ENCODE measurements around the gene PPRC1.

PPRC1 gene

GRCh38 chr10:102132563-102133372, at the start of gene PPRC1:
Gene PPRC1, plus strand, starts transcription at chr10:102133040. Its CDS starts 29 bp downstream, at chr10:102133069.
- peak; percentile 97 for DNase-seq (ENCODE audit: low spot score)
- TF ChIP-seq, protein P1, sequence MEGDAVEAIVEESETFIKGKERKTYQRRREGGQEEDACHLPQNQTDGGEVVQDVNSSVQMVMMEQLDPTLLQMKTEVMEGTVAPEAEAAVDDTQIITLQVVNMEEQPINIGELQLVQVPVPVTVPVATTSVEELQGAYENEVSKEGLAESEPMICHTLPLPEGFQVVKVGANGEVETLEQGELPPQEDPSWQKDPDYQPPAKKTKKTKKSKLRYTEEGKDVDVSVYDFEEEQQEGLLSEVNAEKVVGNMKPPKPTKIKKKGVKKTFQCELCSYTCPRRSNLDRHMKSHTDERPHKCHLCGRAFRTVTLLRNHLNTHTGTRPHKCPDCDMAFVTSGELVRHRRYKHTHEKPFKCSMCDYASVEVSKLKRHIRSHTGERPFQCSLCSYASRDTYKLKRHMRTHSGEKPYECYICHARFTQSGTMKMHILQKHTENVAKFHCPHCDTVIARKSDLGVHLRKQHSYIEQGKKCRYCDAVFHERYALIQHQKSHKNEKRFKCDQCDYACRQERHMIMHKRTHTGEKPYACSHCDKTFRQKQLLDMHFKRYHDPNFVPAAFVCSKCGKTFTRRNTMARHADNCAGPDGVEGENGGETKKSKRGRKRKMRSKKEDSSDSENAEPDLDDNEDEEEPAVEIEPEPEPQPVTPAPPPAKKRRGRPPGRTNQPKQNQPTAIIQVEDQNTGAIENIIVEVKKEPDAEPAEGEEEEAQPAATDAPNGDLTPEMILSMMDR (IDR thresholded peaks at IDR 0.05; ENCODE audit: extremely low read depth, missing control alignments) = peak; percentile 86

DNA sequence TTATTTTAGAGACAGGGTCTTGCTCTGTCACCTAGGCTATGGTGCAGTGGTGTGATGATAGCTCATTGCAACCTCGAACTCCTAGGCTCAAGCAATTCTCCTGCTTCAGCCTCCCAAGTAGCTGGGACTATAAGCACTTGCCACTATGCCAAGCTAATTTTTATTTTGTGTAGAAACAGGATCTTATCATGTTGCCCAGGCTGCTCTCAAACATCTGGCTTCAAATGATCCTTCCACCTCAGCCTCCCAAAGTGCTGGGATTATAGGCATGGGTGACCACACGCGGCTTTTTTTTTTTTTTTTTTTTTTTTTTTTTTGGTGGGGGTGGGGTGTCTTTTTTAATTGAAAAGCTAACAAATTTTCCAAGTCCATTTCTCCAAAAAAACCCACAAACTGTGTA, 49.3 kb upstream of the PPRC1 start:
- DNase-seq (ENCODE audit: low spot score) = no peak
- TF ChIP-seq, protein P1 (IDR thresholded peaks at IDR 0.05; ENCODE audit: extremely low read depth, missing control alignments) = no peak

DNA sequence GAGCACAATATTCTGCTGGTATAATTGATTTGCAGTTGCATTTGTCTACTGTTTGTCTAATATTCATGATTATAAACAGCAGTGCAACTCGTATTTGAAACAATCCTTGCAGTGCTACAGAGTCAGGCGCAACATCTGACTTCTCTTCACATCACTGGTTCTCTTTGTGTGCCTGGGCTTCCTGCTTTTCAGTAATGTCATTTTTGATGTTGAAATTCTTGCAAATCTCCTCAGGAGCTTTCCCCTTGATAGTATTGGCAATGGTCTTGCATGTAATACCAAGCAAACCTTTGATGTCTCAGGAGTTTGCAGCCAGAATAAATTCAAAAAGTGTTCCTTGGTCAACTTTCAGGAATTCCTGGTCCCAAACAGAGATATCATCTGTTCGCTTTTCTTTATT, 47.5 kb upstream of the PPRC1 start:
- TF ChIP-seq, protein P1 (IDR thresholded peaks at IDR 0.05; ENCODE audit: extremely low read depth, missing control alignments) = no peak

GRCh38 chr10:102086196-102086595, 46.6 kb upstream of the PPRC1 start:
- no peak for DNase-seq (ENCODE audit: low spot score)
- TF ChIP-seq, protein P1 (IDR thresholded peaks at IDR 0.05; ENCODE audit: extremely low read depth, missing control alignments) = no peak

More for the DNA sequence above, 47.5 kb upstream of the PPRC1 start:
- no peak for DNase-seq (ENCODE audit: low spot score)

DNA sequence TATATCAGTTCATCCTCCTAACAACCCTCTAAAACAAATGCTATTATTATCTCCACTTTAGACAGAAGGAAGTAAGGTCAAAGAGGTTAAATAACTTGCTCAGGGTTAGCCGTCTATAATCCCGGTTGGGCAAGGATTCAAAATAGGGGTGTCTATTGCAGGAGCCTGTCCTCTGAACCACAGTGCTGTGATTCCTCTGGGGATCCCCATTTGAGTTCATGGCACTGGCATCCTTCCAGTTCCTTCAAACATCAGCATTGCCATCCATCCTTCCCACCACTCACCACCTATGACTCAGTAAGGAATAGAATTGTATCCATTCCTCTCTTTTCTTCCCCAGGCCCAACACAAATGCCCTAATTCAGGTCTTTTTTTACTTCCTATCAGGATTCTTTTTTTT, 42.1 kb upstream of the PPRC1 start:
- TF ChIP-seq, protein P1 (IDR thresholded peaks at IDR 0.05; ENCODE audit: extremely low read depth, missing control alignments) = no peak
- no peak for DNase-seq (ENCODE audit: low spot score)

GRCh38 chr10:102096449-102096848, 36.4 kb upstream of the PPRC1 start:
- DNase-seq (ENCODE audit: low spot score) = no peak
- TF ChIP-seq, protein P1 (IDR thresholded peaks at IDR 0.05; ENCODE audit: extremely low read depth, missing control alignments) = no peak

DNA sequence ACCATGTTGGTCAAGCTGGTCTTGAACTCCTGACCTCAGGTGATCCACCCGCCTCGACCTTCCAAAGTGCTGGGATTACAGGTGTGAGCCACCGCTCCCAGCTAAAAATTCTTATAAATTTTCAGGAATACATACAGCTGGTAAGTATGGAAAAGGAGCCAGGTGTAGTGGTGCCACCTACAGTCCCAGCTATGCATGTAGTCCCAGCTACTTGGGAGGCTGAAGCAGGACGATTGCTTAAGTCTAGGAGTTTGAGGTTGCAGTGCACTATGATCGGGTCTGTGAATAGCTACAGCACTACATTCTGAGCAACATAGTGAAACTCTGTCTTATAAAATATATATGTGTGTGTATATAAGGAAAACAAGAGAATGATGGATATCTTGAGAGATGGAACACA, 31.7 kb upstream of the PPRC1 start:
- TF ChIP-seq, protein P1 (IDR thresholded peaks at IDR 0.05; ENCODE audit: extremely low read depth, missing control alignments) = no peak
- DNase-seq (ENCODE audit: low spot score) = no peak
